SHP77 (cell line): ENCODE measurements around the gene NTMT1.

Experiments
- DNase-seq, 2 experiments: peaks; one replicate each; lab custom pipeline; 2025; lab: John Stamatoyannopoulos, UW

Gene NTMT1

GRCh38 chr9:129678844-129679243 is 52.9 kb downstream of the NTMT1 start:
- no peak for DNase-seq

GRCh38 chr9:129679537-129679936 is 53.6 kb downstream of the NTMT1 start:
- no peak for DNase-seq

- no peak for DNase-seq
These were observed 56.0 kb downstream of the NTMT1 start for GRCh38 chr9:129681924-129682323.

- DNase-seq = no peak
These were observed 56.4 kb downstream of the NTMT1 start for GRCh38 chr9:129682381-129682780.

GRCh38 chr9:129685220-129685932 is 59.4 kb downstream of the NTMT1 start:
- no peak for DNase-seq
